ENCODE results near the gene CCN2.

The CCN2 gene, protein sequence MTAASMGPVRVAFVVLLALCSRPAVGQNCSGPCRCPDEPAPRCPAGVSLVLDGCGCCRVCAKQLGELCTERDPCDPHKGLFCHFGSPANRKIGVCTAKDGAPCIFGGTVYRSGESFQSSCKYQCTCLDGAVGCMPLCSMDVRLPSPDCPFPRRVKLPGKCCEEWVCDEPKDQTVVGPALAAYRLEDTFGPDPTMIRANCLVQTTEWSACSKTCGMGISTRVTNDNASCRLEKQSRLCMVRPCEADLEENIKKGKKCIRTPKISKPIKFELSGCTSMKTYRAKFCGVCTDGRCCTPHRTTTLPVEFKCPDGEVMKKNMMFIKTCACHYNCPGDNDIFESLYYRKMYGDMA

DNA sequence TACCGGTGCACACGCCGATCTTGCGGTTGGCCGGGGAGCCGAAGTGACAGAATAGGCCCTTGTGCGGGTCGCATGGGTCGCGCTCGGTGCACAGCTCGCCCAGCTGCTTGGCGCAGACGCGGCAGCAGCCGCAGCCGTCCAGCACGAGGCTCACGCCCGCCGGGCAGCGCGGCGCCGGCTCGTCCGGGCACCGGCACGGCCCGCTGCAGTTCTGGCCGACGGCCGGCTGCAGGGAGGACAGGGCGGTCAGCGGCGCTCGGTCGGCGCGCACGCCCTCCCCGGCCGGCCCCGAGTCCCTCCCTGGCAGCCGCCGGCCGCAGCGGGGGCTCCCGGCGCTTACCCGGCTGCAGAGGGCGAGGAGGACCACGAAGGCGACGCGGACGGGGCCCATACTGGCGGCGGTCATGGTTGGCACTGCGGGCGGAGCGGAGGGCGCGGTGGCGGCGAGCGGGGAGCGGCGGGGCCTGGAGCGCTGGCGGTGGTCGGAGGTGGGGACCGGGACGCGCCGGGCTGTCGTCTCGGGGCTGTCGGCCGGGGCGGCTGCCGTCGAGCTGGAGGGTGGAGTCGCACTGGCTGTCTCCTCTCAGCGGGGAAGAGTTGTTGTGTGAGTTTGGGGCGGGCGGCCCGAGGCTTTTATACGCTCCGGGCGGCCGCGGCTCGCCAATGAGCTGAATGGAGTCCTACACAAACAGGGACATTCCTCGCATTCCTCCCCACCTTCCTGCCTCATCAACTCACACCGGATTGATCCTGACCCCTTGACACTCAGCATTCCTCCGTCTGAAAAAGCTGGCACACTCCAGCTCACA is at the start of gene CCN2:
Gene CCN2, minus strand, starts transcription at position 606 of the 809 bp plus-strand sequence. Its CDS starts 200 bp downstream, at position 406.
- DNase-seq, result no peak

DNA sequence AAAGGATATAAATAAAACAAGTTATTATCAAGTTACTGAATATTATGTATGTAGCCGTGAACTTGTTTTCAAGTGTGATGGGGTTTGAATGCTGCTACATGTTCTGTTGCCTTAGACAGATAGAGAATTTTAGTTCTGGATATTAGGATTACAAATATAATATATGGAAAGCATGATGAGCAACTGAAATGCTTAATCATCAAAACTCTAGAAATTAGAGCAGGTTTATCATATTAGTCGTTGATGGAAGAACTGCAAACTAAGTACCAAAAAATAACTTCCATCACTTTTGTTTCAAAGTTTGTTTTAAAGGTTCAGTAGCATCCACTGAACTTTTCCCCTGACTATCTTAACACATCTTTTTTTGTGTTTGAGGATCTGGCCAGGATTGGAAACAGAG is 49.1 kb upstream of the CCN2 start:
- DNase-seq, result no peak

DNA sequence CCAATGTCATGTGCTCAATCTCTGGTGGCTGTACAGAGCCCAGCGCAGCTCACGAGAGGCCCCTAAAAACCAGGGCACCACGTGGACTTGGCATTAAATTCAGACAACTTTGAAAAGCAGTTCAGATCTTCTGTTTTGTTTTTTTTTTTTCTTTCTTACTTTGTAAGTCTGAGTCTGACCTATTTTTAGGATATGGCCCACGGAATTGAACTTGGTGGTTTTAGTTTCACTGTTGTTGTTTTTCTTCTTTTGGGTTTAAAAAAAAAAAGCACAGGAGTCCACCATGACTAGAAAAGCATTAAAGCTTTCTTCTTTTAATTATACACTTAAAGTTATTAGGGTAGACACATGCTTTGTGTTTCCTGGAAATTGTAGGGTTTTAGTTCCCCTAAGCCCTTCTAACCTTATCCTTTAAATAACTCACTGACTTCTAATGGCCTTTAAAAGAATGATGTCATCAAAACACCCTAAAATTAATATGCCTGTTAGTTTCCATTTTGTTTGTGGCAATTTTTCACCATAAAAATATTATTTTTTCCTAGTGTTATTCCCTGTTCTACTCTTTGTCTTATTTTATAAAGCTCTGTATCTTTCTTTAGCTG is 48.5 kb upstream of the CCN2 start:
- no peak for DNase-seq

DNA sequence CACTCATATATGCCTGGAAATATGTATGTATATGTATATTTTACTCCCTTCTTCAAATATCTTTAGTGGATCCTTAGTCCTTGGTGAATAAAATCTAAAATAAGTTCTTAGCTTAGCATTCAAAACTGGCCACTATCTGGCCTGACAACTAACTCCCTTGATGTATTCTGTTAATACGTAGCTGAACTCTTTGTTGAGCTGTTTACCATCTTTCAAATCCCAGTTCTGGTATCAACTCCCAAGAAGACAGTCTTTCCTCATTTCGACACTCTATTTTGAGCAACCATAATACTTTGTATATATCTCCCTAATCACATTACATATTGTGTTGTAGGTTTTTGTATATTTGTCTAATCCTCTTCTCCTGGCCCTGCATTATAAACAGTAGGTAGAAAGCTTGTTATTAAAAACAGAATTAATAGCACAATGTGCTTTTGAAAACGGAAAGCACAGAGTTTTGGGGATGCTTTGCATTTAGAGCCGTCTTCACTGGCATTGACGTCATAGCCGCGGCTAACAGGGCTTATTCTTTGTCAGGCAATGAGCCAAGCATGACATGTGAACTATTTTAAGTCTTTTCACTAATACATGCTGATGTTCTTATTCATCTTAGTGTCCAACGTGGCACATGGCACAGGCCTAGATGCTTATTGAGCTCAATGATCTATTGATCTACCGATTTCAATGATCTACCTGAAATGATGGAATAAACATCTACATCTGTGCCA is 47.2 kb upstream of the CCN2 start:
- no peak for DNase-seq

DNA sequence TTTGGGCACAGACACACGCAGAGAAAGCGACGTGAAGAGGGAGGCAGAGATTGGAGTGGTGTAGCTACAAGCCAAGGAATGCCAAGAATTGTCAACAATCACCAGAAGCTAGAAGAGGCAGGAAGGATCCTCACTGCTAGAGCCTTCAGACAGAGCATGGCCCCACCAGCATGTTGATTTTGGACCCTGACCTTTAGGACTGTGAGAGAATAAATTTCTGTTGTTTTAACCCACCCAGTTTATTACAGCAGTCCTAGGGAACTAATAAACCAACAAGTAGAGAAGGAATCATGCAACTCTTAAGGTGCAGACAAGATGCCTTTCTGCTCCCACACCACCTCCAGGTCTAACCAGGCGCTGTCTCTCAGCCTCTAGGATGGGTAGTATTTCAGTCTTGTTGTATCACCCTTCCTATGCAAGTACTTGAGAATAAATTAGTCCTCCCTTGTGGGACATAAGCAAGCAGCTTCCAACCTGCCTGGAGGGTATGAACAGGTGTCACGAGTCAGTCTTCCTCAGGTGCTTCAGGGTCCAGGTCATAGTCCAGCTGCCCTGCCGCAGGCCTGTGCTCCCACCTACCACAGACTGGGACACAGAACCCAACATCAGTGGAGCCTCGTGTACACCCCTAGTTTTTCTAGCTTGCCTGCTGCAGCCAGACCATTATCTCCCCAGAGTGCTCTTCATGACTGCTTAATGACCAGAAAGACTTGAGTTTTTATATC is 46.4 kb upstream of the CCN2 start:
- no peak for DNase-seq

DNA sequence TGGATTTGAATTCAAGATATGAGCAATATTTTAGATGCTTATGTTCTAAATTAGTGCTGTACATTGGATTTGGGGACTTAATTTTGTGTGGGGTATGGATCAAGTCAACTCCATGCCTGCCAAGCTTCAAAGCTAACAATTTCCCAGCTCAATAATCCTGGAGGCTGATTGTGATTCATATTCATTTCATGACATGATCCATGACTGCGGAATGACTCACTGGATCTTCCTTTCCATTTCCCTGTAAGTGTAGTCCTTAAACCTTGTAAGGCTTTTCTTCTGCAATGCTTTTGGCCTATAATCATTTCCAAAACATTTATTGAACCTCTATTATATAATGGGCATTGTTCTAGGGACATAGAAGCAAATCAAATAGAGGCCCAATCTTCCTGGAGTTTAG is 44.7 kb upstream of the CCN2 start:
- no peak for DNase-seq

DNA sequence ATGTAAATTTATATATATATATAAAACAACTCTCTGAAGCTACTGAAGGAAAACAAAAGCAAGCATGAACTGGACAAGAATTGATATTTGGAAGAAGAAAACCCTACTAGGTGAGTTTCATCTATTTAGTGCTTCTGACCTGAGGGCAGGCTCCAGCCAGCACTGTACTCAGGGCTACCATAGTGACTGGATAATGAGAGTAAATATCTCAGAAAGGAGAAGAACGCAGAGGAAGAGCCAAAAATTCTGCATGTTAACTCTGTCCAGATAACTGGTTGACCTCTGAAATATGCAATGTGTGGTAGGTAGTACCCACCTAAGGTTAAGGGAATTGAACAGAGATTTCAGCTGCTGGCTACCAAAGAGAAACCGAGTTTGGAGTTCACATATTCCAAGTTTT is 41.4 kb upstream of the CCN2 start:
- no peak for DNase-seq

DNA sequence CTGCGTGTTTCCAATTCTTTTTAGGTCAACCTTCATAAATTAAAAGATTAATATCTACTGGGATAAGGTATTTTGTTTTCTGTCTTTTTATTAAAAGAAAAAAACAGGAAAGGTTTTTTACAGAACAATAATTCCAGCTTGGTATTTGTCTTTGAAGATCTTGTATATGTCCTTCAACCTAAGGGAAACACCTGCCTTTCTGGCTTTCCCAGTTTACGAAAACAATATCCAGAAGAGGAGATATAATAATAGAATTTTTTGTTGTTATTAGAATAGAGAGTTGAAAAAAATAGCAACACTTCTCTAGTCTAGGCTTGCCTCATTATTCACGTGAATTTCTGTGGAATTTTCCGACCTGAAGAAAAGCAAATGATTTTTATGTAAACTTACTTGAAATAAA is 37.9 kb upstream of the CCN2 start:
- no peak for DNase-seq

DNA sequence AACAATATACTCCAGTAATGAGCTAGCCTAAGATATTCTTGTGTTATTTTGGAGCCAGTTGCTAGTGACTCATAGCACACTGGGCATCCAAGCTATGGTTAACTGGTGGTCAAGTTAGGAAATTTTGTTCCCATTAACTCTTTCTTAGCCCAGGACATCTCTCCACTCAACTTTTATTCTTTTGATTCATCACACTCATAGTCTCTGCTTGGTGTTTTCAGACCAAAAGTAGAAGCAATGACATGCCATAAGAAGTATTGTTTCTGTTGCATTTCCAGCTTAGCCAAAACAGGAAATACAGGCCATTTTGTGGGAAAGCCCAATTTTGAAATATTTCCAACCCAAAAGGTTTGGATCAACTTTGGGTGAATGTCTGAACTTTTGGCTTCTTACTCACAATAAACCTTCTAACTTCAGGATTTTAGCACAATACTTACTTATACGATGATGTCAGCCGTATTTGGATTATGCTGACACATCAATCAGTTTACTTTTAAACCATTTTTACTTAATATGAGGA is 31.6 kb upstream of the CCN2 start:
- DNase-seq, result no peak

DNA sequence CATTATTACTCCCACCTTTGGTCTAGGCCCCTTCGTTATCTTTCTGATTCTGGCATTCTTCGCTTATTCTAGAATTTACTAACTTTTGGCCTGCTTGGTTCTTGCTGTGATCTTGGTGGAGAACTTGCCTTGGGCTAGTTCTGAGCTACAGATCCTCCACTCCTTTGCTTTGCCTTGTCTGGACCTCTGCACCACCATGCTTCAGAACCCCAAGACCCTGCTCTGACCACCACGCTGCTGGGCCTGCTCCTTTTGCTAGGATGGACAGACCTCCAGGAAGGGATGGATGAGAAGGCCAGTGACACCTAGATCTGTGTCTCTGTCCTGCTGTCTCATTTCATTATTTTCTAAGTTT is 30.4 kb upstream of the CCN2 start:
- DNase-seq, result no peak

DNA sequence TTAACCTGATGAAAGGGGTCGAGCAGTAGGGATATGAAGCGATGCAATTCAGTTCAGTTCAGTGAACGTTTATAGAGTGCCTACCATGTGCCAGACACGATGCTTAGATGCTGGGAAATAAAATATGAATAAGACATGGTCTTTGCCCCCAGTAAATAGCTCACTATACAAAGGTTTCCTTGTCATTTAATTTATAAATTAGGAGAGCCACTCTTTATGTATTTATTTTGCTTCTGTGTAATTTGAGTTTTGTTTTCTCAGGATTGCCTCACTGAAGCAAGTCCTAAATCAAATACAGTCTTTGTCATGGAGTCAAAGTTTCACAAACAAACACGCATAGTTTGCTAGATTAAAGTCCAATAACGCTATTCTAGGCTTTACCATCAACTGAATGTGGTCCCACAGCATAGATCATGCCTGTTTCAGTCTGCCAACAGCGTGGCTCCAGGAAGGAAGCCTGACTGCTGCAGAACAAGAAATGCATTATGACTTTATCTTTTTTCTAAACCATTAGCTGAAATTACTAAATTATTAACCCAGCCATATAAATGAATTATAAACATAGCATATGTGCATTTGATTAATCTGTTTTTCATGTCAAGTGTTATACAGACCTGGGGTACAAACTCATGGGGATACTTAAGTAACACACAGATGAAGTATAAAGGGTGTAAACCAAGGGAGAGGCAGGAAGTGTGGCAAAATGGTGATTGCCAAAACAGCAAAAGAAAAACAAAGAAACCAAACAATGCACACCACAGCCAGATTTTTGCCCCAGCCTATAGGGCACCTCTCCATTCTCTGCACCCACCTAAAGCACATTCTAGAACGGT is 29.8 kb upstream of the CCN2 start:
- no peak for DNase-seq

DNA sequence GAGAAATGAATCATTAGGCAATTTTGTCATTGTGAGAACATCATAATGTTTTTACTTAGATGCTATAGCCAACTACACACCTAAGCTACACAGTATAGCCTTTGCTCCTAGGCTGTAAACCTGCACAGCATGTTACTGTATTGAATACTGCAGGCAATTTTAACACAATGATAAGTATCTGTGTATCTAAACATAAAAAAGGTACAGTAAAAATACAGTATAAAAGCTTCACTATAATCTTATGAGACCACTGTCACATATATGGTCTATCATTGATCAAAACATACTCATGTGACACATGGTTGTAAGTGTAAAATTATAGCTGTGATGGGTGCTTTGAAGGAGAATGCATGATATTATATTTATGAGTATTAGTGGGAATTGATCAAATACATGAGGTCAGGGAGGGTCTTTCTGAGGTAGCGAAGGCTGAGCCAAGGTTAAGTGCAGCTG is 29.2 kb upstream of the CCN2 start:
- DNase-seq, result no peak

DNA sequence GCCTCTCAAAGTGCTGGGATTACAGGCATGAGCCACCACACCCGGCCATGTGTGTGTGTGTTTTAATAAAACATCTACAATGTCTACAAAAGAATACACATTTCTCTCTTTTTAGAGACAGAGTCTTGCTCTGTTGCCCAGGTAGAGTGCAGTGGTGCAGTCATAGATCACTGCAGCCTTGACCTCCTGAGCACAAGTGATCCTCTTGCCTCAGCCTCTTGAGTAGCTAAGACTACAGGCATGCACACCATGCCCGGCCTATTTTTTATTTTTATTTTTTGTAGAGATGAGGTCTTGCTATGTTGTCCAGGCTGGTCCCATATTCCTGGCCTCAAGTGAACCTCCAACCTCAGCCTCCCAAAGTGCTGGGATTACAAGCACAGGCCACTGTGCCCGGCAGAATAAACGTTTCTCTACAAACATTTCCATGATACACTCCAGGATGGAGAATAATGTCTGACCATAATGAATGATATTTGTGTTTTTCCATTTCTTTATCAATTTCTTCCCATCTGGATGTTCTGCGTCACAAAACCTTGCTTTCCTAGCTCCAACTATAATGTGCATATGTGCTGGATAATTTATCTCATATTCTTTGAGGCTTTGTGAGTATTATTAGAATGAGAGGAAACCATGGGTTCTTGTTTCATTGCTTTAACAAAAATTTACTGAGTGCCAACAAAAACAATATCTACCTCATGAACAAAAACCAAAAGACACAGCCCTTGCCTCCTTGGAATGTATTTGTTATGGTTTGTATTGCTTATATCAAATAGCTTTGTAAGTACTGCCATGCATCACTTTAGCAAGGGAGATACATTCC is 28.6 kb upstream of the CCN2 start:
- DNase-seq, result no peak

DNA sequence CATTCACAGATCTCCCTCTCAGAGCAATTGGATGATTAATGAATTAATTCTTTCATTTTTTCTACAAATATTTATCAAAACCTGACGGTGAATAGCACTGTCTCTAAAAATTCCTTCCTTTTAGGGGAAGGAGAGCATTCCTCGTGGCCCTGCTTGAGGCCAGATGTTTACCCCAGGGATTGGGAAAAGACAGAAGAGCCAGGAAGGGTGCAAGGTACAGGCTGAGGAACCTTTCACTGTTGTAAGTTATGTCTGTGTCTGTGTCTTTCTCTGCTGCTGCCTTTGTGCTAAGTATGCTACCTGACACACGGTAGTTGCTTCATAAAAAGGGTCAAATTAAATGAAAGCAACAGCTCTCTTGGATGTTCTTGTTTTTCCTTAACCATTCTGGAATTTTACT is 27.4 kb upstream of the CCN2 start:
- DNase-seq, result no peak

DNA sequence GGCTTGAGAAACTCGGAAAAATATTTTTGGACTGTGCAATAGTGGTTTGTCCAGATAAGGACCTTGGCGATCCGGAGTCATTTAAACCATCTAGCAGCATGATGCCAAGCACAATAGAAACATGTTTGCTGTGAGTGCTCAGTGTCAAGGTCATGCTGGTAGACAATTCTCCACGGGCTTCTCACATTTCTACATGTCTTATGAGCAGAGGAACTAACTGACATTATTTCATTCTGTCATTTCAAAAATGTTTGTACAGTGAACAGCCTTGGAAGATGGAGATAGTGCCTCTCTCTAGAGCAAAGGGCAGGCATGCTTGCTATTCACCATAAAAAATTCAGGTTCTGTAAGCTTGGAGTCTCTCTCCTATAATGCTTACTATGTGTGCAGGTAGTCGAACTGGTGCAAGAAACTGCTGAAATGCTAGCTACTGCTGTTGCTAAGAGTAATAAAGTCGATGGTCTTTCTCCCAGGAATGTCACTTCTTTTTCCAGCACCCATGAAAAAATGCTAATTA is 25.4 kb upstream of the CCN2 start:
- DNase-seq, result no peak

DNA sequence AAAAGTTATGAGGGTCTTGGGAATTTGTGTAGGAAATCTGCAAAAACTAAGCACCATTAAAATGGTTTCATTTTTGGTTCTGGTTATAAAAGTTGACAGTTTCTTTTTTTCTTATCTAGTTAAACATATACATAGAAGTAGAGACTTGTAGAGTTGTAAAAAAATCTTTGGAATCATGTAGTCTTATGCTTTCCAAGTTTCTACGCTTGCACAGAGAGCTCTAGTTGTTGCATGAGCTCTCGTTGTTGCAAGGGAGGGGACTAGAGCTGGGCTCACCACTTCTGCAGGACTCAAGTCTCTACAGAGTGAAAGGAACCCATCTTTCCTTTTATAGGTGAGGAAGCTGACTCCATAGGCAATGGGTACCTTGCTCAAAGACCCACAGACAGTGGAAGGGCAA is 21.6 kb upstream of the CCN2 start:
- no peak for DNase-seq

DNA sequence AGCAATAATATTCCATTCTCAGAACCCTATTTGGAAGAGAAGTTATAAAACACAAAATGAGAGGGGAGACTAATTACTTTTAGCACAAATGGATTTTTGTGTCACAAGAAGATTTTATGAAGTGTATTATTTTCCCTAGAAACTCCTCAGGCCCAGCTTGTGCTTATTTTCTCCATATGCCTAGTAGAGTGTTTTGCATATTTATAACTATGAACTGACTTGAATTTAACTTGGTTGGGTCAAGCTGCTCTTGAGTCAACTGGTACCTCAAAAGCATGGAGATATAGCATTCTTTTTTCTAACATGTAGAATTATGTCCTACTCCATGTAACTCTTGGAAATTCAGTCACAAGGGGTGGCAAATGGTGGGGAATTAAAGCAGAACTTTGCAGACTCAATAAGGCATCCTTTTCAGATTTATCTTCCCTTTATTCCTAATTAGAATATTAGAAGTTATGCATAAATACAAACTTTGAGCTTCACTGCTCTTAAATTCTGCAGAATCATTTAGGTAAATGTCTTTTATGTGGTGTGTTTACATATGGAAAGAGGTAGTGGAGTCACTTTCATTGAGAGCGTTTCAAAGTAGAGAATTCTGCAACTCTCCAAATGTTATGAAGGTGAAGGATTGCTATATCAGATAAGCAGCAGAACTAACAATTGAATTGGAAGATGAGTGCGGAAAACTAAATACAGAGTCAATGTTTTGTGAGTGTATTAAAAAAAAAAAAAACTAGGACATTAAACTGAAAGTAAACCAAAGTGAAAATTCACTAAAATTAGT is 19.1 kb upstream of the CCN2 start:
- no peak for DNase-seq

DNA sequence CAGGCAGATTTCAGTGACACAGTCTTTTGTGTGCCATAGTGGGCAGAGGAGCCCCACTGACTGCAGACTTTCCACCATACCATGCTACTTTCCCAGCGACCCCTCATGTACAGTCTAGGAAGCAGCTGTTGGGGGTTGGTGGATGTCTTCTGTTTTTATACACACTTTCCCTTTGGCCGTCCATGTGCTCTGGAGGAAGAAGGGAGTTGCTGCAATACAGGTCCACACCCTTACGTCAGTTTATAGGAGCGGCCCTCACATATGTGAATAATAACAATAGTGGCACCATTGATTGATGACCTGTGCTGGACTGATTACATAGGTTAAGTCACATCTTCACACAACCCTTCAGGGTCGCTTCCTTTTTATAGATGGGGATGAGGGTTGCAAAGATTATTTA is 17.5 kb upstream of the CCN2 start:
- DNase-seq, result no peak

DNA sequence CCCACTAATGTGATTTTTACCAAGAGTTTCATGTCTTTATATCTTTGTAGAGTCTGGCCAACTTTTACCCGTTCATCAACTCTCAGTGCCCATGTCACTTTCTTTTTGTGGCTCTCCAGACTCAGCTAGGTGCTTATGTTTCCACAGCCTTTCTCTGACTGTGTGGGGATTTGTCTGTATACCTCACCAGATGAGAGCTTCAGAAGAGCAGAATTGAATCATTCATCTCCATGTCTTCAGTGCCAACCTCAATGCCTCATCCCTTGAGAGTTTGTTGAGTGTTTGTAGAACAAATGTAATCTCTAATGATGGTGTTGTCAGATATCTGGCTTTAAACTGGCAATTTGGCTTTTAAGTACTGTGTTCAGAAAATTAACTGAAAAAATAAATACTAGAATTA is 16.8 kb upstream of the CCN2 start:
- no peak for DNase-seq
